NOMO-1 (cell line): ENCODE results near the gene GABRB1.
"Not testable (repeated sequence)": the region's sequence is repeated elsewhere in the genome, so short reads cannot be mapped to it uniquely, and the experiment has no call there.

Source experiments
- DNase-seq, 2 experiments: peaks; one replicate each; lab custom pipeline; 2025; ENCODE audit not compliant: unreplicated experiment in 2 of 2; lab: John Stamatoyannopoulos, UW

The GABRB1 gene

DNA sequence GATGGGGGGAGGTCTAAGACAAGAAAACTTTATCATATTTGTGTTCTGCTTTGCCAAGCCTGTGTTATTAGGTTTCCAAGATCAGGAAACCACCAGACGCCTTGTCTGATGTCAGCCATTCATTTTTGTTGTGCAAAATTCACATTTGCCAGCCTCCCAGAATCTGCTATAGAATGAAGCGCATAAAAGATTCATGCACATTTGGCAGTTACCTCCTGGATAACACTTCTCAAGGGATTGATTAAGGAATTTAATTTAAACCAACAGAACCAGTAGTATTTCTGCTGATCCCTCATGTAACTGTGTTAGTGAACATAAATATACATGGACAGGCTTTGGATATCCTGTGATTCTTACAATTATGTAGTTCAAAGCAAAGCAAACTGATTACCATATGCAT is 244.2 kb downstream of the GABRB1 start:
- no peak for DNase-seq

DNA sequence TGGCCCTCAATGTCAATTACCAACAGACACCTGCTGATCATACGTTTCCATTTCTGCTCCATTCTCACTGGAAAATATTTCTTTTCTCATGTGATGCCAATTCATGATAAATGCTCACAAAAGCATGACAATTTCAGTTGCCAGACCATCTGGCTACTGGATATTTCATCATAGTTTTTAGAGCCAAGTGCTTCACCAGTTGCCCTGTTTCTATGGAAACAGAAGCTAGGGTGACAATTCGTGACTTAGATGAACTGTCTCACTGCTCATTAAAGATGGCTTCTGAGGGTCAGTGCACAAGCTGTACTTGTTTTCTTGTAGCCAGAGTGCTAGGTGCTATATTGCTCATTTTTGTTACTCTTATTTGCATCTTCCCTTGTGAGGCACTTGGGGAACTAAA is 247.3 kb downstream of the GABRB1 start:
- DNase-seq, result no peak

DNA sequence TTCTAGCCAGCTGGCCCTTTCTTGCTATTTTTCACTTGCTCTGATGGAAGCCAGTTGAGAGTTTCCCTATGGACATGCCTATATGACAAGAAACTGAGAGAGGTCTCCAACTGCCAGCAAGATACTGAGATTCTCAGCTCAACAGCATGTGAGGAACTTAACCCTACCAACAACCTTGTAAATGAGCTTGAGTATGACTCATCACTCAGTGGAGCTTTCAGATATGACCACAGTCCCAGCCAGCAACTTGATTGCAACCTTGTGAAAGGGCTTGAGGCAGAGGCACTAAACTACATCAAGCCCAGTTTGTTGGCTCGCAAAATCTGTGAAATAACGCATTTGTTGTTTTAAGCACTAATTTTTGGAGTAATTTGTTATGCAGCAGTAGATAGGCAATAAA is 256.4 kb downstream of the GABRB1 start:
- peak; percentile 35 to 60 for DNase-seq

DNA sequence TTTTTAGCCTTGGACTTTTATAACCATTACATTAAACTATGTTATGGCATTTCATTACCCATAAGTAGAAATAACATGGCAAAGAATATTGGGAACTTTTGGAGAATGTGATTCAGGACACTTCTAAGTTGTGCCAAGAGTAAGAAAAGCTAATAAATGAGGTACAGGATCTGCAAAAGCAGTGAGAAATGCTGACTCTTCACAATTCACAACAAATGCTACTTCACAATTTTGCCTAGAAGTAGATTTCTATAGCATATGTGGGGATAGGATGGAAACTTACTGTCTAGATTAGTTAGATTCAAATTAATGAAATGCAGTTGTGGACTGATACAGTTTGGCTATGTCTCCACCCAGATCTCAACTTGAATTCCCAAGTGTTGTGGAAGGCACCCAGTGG is 258.4 kb downstream of the GABRB1 start:
- DNase-seq, result no peak

DNA sequence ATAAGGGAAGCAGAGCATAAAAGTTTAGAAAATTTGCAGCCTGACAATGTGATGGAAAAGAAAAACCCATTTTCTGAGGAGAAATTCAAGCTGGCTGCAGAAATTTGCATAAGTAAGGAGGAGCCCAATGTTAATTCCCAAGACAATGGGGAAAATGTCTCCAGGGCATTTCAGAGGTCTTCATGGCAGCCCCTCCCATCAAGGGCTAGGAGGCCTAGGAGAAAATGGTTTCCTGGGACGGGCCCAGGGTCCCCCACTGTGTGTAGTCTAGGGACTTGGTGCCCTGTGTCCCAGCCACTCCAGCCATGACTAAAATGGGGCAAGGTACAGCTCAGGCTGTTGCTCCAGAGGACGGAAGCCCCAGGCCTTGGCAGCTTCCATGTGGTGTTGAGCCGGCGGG is 259.5 kb downstream of the GABRB1 start:
- not testable (repeated sequence) for DNase-seq

DNA sequence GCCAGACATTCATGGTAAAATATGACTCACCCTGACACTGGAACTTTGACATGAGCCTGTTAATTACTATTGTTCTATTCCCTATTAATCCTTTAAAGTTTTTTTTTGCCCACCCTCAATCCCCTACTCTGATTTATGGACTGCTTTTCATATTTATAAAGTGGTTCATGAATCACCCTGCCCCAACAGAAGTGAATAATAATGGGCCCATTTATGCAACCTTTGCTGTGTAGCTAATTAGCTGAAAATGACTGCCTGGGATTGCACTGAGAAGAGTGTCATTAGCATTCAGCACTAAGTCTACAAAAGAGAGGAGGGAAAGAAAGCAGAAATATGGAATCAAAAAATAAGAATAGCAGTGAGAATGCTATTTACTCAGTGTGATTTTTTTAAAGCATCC is 277.8 kb downstream of the GABRB1 start:
- no peak for DNase-seq

DNA sequence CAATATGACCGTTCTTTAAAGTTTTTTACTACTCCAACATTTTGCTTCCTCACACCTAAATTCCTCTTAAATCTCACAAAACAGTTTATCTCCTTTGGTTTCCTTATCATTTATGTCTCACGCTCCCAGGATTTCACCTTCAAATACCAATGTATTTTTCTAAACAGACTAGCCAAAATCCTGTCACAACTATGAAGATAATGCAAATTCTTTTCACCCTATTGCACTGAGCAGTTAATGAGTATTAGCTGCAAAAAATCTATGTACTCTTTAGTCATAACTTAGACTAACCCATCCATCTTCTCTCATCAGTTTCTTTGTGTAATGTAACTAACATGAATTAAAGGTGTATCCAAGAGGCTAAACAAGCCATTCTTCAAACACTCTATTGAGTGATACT is 280.8 kb downstream of the GABRB1 start:
- no peak for DNase-seq

DNA sequence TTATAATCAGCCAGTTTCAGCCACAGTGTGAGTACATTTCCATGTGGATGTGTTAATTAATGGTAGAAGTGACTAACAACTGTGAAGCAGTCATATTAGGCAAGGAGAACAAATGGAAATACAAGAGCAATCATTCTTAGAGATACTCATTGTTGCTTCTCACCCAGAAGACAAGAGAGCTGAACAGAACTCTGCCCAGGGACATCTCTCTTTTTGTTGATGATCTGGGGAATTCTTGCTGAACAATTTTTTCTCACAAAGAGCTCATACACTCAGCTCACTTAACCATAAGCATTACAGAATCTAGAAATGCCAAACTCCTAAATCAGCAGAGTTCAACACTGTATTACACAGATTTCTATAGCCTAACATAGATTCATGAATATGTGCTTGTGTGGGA is 282.0 kb downstream of the GABRB1 start:
- DNase-seq, result no peak

DNA sequence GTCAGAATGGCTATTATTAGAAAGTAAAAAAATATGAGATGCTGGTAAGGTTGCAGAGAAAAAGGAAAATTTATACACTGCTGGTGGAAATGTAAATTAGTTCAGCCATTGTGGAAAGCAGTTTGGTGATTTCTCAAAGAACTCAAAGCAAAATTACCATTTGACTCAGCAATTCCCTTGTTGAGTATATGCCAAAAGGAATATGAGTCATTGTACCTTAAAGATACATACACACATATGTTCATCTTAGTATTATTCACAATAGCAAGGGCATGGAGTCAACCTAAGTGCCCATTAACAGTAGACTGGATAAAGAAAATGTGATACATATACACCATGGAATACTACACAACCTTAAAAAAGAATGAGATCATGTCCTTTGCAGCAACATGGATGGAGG is 284.0 kb downstream of the GABRB1 start:
- DNase-seq, result no peak

DNA sequence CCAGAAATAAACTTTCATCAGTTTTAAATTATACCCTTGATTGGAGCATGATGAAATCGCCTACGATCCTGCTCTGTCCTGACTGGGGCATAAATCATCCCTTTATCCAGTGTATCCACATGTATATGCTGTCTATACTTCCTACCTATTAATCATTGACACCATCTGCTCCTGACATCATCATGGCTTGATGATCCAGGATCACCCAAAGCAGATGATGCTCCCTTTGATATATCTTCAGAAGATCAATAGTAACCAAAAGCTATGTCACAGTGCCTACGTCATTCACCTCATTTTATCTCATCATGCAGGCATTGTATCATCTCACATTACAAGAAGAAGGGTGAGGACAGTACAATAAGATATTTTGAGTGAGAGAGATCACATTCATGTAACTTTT is 294.7 kb downstream of the GABRB1 start:
- no peak for DNase-seq

DNA sequence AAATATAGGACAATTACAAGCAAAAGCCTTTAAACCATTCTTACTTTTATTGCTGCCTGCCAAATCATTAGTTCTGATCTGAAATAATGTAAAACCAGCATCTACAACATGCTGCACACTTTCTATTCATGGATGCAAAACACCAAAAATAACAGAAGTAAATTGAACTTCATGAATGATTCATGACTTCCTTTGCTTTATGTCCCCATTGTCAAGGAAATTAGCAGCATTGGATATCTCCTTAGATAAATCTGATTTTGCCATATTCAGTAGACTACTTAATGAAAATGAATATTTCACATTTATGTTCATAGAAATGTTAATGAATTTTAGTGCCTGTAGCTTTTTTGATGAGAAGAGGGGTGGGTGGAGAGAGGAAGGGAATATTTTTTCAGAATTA is 299.5 kb downstream of the GABRB1 start:
- no peak for DNase-seq

DNA sequence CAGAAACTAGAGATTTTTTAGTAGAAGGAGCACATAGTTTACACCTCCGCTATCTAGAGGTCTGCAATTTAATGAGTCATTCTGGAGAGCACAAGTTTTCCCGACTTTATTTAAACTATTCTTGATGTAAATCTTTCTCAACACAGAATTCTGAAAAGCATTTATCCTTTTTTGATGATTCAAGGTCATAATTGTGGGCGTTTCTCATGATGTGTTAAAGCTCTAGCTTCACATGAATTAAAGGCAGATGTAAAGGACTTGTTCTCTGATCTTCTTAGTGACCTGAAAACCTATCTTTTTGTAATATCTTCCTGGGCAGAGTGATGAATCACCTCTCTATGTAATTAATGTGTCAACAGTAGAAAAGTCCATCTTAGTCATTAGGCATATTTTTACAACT is 303.3 kb downstream of the GABRB1 start:
- DNase-seq, result no peak

DNA sequence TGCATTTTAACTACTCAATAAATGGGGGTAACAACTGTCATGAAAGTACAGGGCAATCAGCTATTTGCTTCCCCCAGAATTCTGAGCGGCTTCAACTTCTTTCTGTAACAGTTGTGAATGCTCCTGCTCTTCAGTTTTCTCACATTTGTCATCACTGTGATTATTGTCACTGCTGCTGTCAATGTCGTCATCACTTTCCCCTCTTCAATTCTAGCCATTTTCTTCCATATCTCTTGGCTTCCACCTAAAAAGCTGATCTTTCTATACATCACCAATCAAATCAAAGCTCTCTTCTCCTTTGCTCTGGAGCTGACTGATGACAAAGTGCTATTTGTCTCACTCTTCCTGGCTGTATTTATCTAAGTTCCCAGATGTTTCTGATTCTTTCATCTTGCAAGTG is 306.5 kb downstream of the GABRB1 start:
- DNase-seq, result no peak

DNA sequence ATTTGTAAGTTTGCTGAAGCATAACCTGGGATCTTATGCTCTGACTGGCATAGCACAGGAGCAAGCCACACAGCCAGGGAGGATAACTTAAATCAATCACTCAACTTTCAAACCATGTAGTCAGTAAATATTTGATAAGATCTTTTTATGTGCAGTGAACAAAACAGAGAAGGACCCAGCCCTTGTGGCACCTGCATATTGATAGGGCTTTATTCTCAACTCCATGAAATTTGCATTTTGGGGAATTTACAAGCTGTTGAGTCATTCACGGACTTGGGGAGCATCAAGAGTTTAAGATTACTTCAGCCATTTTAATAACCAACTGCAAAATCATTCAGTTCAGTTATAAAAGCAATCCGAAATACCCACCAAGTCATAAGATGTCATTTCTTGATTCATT is 309.5 kb downstream of the GABRB1 start:
- DNase-seq, result no peak

DNA sequence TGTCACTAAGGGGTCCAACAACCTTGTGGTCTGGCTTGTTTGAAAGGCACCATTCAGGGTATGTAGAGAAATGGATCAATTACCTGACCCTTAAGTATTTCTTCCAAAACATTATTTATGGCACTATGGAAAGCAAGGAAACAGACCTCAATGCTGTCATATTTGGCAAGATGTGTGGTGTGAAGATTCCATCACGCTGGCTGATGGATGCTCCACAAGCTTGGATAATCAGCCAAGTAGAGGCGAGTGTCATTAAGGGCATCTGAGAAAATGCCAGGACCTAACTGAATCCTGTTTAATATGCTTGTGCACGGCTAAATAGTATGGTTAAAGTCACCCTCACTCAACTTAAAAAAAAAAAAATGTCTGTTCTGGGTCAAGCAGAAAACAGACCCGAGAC is 311.4 kb downstream of the GABRB1 start:
- DNase-seq, result no peak

DNA sequence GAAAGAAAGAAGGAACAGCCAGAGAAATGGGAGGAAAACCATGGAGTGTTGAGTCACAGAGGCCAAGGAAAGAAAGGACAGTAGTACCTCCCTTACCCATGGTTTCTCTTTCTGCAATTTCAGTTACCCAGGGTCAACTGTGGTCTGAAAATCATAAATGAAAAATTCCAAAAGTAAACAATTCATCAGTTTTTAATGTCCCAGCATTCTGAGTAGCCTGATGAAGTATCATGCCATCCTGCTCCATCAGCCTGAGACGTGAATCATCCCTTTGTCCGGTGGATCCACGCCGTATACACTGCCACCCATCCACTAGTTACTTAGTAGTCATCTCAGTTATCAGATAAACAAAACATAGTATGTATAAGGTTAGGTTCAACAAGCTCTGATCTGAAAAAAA is 318.0 kb downstream of the GABRB1 start:
- no peak for DNase-seq

DNA sequence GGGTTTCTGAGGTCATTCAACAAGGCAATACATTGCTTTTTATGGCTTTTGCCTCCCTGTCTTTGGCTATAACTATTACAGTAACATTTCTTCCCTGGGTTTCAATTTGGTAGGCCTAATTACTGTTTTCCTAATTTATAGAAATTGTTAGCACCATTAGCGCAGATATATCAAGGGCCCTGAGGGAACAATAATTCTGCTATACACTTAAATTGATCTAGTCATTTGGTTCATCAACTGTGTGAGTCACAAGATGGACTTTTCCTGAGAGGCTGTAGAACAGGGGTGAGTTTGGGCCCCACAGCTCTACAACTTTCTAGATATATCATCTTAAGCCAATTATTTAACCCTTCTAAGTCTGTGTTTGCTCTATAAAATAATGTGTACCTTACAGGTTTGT is 324.2 kb downstream of the GABRB1 start:
- DNase-seq, result no peak

DNA sequence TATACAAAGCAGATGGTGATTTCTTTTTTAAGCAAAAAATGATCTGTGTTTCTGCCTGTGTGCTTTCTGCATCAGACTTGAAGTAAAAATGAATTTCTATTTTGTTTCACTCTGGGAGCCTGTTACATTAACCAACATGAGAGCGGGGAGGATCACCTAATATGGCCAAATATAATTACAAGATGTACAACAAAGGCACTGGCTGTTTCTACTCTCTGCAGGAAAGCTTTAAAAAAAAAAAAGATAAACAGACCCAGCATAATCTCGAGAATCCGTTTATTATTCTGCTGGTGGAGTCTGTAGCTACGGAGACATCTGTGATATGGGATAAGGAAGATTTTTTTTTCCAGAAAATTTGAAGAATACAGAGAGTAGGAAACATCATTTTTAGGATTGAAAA is 328.5 kb downstream of the GABRB1 start:
- DNase-seq, result no peak

DNA sequence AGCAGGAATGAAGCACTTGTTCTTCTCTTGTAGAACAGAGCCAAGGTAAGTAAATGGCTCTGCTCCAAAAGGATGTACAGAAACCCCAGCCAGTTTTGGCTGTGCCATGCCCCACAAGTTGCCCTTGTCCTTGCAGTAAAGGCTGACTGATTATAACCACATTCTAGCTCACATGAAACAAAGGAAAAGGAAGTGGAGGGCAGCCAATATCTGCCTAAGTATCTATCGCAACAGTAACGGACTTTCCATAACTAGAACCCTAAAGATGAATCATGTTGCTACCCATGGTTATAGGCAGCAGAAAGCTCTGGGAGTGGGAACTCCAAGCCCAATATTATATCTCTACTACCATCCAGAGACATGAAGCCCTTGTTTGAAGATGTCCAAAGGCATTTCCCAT is 336.4 kb downstream of the GABRB1 start:
- DNase-seq, result peak; percentile 21 to 58

DNA sequence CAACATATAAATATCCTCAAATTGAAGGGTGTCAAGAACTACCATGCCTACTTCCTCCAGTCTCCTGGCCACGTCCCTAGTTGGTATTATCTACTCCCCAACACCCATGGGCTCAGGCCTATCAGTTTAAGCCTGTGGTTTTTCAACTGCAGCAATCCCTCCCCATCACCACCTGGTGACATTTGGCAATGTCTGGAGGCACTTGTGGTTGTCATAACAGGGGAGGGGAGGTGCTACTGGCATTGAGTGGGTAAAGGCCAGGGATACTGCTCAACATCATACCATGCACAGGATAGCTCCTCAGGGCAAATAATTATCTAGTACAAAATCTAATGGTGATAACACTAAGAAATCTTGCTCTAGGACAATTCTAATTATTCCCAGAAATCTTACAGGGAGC is 336.8 kb downstream of the GABRB1 start:
- peak; percentile 7 to 17 for DNase-seq

DNA sequence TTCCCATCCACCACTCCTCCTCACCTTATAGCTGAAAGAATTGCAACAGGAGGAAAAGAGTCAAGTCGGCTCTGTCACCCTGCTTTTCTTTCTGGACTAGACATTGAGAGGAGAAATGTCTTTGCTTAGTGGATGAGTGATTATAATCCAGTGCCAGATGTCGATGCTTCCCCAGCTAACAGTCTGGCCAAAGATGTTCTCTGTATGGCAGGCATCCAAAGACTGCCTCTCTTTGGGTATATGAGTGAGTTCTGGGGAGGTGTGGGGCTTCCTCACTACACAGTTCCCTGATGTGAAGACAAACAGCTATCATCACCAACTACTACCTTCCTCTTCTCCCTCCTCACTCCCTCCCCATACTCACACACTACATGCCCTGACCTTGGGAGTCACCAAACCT is 341.2 kb downstream of the GABRB1 start:
- no peak for DNase-seq

DNA sequence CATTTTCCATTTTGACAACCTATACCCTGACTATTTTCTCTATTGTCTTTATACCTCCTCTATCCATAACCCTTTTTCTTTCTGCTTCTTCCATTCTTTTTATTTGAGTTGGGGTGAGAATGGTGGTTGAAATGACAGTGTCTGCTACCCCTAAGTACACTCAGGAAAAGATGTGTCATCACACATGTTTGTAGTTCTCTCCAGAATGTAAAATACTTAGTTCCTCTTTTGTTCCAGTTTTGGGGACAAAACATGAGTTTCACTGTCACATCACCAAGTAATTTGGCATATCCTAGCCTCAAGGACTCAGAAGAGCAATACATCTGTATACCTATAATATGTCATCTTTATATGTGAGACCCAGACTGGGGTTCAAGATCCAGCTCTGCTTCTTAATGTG is 341.8 kb downstream of the GABRB1 start:
- DNase-seq, result peak; percentile 58 to 84

DNA sequence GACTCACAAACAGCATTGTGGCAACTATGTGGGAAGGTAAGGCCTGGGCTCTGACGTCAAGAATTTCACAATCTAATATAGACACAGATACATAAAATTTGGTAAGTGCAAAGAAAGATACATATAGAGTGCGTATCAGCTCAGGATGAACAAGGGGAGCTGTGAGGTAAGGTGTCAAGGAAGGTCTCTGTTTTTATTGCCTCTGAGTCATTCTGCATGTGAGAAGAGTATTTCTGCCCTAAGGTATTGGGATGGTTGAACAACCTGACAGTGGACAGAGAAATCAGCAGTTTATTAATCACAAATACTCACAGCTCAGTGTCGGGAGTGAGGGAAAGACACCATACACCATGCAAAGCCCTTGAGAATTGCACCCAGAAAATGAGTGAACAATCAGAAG is 342.3 kb downstream of the GABRB1 start:
- no peak for DNase-seq

DNA sequence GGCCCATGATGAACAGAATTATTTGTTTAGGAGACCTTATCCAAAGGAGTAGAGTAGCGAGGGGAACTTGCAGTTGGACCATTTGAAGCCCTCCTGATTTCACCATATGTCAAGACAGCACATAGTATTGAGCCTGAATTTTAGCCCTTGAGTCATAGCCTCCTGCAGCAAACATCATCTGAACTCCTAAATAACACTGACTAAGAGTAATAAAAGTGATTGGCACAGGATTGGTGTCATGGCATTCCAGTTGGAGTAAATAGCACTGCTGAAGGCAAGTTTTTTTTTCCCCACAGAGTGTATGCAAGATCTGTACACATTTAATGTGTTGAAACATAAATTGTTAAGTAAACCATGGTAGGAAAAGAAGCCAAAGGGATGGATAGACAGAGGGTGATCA is 343.1 kb downstream of the GABRB1 start:
- no peak for DNase-seq
